H1 (cell line): Measurements from ENCODE around the gene TP53I13.

Source experiments
- ASH2L ChIP-seq: fragments of 200-600, 300-600 bp; sonication (generic); IDR thresholded peaks from one replicate; pipeline ENCODE4 v1.7.1; 2017; ENCODE audit warnings: low read length
- CHD2 ChIP-seq: IDR thresholded peaks from 2 replicates; pipeline ENCODE4 v1.6.1; 2012; ENCODE audit warnings: low read length, improper control_type of control experiment
- CTCF ChIP-seq, 3 experiments: IDR thresholded peaks; 1 replicate in 2 of 3; 2 replicates in 1 of 3; pipeline versions ENCODE4 v1.5.1 to v1.6.1; 2011; ENCODE audit warnings: low read length in 3 of 3, mild to moderate bottlenecking in 3 of 3, inconsistent platforms in 2 of 3, low read depth in 1 of 3, moderate library complexity in 1 of 3; ENCODE audit not compliant: insufficient read depth in 1 of 3; ENCODE audit errors: control extremely low read depth in 1 of 3
- EGR1 ChIP-seq: IDR thresholded peaks from 2 replicates; pipeline ENCODE4 v1.6.1; 2011; ENCODE audit warnings: low read depth, low read length, borderline replicate concordance
- EZH2 ChIP-seq: fragments of 200-600 bp; sonication (generic); IDR thresholded peaks from 2 replicates; pipeline ENCODE4 v1.7.1; 2012; ENCODE audit warnings: low read depth, mild to moderate bottlenecking, moderate library complexity, low read length, inconsistent platforms; ENCODE audit not compliant: severe bottlenecking
- JUN ChIP-seq: IDR thresholded peaks from 2 replicates; pipeline ENCODE4 v1.6.1; 2011; ENCODE audit warnings: low read depth, mild to moderate bottlenecking, improper control_type of control experiment, low read length
- POLR2A ChIP-seq, 2 experiments: IDR thresholded peaks; 1 replicate in 1 of 2; 2 replicates in 1 of 2; pipeline ENCODE4 v1.6.1; 2011; ENCODE audit warnings: low read depth in 2 of 2, low read length in 2 of 2, mild to moderate bottlenecking in 2 of 2; ENCODE audit errors: control extremely low read depth in 1 of 2
- RAD21 ChIP-seq, 2 experiments: IDR thresholded peaks in 1 of 2; conservative IDR thresholded peaks in 1 of 2; 2 replicates each; pipeline ENCODE4 v1.6.1; 2011; ENCODE audit warnings: low read depth in 2 of 2, low read length in 2 of 2, improper control_type of control experiment in 1 of 2, inconsistent platforms in 1 of 2, mild to moderate bottlenecking in 1 of 2, moderate library complexity in 1 of 2
- SUZ12 ChIP-seq: fragments of 200-600 bp; sonication (generic); IDR thresholded peaks from 2 replicates; pipeline ENCODE4 v1.6.1; 2012; ENCODE audit warnings: mild to moderate bottlenecking, inconsistent platforms, low read length, moderate library complexity, mixed read lengths
- USF2 ChIP-seq: IDR thresholded peaks from 2 replicates; pipeline ENCODE4 v1.6.1; 2011; ENCODE audit warnings: low read length, improper control_type of control experiment
- TF ChIP-seq, protein P1 (sequence below): IDR thresholded peaks from 2 replicates; pipeline ENCODE4 v1.6.1; 2012; ENCODE audit warnings: inconsistent platforms

DNA sequence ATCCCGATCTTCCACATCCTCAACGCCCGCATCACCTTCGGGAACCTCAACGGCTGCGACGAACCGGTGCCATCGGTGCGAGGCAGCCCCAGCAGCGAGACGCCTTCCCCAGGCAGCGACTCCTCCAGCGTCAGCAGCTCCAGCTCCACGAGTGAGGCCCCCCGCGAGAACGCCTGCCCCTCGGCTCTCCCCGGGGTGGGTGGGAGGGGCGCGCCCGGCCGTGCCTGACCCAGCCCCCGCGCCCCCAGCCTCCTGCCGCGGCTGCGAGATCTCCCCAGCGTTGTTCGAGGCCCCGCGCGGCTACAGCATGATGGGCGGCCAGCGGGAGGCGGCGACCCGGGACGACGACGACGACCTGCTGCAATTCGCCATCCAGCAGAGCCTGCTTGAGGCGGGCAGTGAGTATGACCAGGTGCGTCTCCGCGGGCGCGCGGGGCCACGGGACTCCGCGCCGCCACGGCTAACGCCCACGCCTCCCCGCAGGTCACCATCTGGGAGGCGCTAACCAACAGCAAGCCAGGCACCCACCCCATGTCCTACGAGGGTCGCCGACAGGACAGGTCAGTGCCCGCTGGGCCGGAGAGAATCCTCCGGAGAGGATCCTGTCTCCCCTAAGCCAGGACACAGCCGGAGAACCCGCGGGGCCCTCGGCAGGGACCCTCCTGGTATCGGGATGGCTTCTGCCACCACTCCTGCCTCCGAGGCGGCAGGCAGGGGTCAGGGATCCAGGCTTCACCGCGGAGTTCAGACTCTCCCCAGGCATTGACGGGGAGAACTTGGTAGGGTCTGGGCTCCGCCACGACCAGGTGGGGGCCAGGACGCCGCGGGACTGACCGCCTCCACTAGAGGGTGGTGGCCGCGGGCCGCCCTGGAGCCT is 44.1 kb downstream of the TP53I13 start:
- TF ChIP-seq CHD2 (no peak), USF2 (no peak), POLR2A (IDR thresholded peaks at IDR 0.05; ENCODE audit: control extremely low read depth in 1 of 2, low read depth in 2 of 2, low read length in 2 of 2) (no peak), JUN (no peak), CTCF (IDR thresholded peaks at IDR 0.05; ENCODE audit: control extremely low read depth in 1 of 3, insufficient read depth in 1 of 3, low read depth in 1 of 3, low read length in 3 of 3) (peak in 1 of 3 experiments; percentile 25; a peak in 2 of 4 replicates), ASH2L (no peak), RAD21 (IDR thresholded peaks at IDR 0.05 in 1 of 2, conservative IDR thresholded peaks at IDR 0.05 in 1 of 2; ENCODE audit: low read depth in 2 of 2, low read length in 2 of 2) (no peak), SUZ12 (no peak), EZH2 (no peak), EGR1 (no peak)
- TF ChIP-seq, protein P1, sequence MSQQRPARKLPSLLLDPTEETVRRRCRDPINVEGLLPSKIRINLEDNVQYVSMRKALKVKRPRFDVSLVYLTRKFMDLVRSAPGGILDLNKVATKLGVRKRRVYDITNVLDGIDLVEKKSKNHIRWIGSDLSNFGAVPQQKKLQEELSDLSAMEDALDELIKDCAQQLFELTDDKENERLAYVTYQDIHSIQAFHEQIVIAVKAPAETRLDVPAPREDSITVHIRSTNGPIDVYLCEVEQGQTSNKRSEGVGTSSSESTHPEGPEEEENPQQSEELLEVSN = no peak
